Measurements from ENCODE around the gene SLC35E2B. TPM values are rescaled to one million over a fixed set of nuclear protein-coding genes. Genes with fewer than 3 reads are reported as not detected.
A peak's percentile ranks its signal among the peaks of the same experiment; 100 is the strongest.

The SLC35E2B gene
- total RNA-seq, 2 donors from 2014 or later, result 30.6 to 56.7 TPM

DNA sequence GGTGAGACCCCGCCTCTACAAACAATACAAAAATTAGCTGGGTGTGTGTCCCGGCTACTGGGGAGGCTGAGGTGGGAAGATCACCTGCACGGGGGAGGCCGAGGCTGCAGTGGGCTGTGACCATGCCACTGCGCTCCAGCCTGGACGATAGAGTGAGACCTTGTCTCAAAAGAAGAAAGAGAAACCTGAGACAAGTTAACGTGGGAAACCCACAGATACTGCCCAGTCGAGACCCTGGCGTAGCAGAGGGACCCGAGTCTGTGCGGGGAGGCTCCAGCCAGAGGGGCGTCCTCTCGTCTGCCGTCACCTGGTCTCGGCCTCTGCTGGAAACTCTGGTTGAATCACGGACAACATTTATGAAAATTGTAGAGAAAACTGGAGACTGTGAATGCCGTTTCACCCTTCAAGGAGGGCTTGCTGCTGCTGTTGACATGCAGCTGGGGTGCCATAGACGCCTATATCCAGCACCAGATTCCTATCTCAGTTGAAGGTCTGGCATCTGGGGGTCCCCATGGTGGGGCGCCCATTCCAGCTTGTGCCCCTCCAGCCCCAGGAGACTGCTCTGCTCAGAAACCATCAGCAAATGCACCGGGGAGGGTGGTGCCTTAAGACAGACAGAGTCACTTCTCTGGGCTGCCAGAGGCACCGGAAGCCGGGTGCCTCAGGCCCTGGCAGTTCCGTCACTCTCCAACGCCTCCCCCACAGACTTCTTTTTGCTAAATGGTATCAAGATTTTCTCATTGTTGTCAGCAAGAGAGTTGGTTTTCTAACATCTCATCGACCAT, 20.2 kb downstream of the SLC35E2B start:
- no peak overlapping the region for H3K4me3 ChIP-seq
- H3K9me3 ChIP-seq, result no peaks in the 10 kb centered on the region
- TF ChIP-seq, protein P1, sequence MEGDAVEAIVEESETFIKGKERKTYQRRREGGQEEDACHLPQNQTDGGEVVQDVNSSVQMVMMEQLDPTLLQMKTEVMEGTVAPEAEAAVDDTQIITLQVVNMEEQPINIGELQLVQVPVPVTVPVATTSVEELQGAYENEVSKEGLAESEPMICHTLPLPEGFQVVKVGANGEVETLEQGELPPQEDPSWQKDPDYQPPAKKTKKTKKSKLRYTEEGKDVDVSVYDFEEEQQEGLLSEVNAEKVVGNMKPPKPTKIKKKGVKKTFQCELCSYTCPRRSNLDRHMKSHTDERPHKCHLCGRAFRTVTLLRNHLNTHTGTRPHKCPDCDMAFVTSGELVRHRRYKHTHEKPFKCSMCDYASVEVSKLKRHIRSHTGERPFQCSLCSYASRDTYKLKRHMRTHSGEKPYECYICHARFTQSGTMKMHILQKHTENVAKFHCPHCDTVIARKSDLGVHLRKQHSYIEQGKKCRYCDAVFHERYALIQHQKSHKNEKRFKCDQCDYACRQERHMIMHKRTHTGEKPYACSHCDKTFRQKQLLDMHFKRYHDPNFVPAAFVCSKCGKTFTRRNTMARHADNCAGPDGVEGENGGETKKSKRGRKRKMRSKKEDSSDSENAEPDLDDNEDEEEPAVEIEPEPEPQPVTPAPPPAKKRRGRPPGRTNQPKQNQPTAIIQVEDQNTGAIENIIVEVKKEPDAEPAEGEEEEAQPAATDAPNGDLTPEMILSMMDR (IDR thresholded peaks at IDR 0.05), result no peak
- TF ChIP-seq POLR2A (IDR thresholded peaks at IDR 0.05), result no peak
- H3K36me3 ChIP-seq (replicated peaks in 1 of 2; ENCODE audit: insufficient read depth in 1 of 2, low read depth in 2 of 2), result peaks cover 0 to 4% of the 10 kb centered on the region in 2 donors
- no peak for DNase-seq
- no peaks in the 10 kb centered on the region for H3K4me1 ChIP-seq
- no peaks in the 10 kb centered on the region for H3K27me3 ChIP-seq
- intact Hi-C loops (cut with DNase I), result no loop called here
- no peak for ATAC-seq
- H3K27ac ChIP-seq, result no peak overlapping the region
- 90 to 92% methylated on average over 19 to 24 of the region's 25 CpGs for WGBS, 2 donors

GRCh38 chr1:1671365-1672119, 21.1 kb downstream of the SLC35E2B start:
- Histone ChIP-seq H3K27me3 (no peaks in the 10 kb centered on the region), H3K9me3 (no peaks in the 10 kb centered on the region), H3K4me3 (no peak overlapping the region), H3K4me1 (no peaks in the 10 kb centered on the region), H3K27ac (no peak overlapping the region), H3K36me3 (replicated peaks in 1 of 2; ENCODE audit: insufficient read depth in 1 of 2, low read depth in 2 of 2) (peaks cover 0 to 5% of the 10 kb centered on the region in 2 donors)
- DNase-seq (no peak), ATAC-seq (no peak)
- intact Hi-C loops (cut with DNase I), result no loop called here
- TF ChIP-seq POLR2A (IDR thresholded peaks at IDR 0.05), result no peak
- TF ChIP-seq, protein P1 (IDR thresholded peaks at IDR 0.05), result no peak
- WGBS, 2 donors, result 80 to 84% methylated on average over 21 to 27 of the region's 27 CpGs

DNA sequence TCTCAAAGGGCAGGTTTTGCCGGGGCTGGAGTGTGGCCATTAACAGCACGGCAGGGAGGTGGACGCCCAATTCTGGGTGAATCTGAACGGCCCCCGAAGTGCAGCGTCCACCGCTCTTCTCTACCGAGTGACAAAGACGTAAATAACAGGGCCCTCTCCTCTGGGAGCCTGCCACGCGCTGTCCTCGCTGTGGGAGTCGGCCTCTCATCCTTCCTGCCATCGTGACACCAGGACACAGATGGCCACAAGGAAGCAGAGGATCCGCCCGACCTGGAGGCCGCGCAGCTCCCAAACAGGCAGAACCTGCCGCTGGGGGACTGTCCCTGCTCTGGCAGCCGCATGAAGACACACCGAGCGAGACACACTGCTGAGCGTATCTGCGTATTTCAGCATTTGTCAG, 21.7 kb downstream of the SLC35E2B start:
- H3K36me3 ChIP-seq (replicated peaks in 1 of 2; ENCODE audit: insufficient read depth in 1 of 2, low read depth in 2 of 2), result peaks cover 0 to 10% of the 10 kb centered on the region in 2 donors
- intact Hi-C loops (cut with DNase I), result no loop called here

GRCh38 chr1:1669468-1670440, 22.8 kb downstream of the SLC35E2B start:
- WGBS, 2 donors, result 91% methylated on average over 29 to 43 of the region's 43 CpGs
- Histone ChIP-seq H3K9me3 (no peaks in the 10 kb centered on the region), H3K4me3 (no peak overlapping the region), H3K27ac (no peak overlapping the region), H3K4me1 (peaks cover 6% of the 10 kb centered on the region), H3K27me3 (no peaks in the 10 kb centered on the region), H3K36me3 (replicated peaks in 1 of 2; ENCODE audit: insufficient read depth in 1 of 2, low read depth in 2 of 2) (peaks cover 0 to 15% of the 10 kb centered on the region in 2 donors)
- ATAC-seq, result no peak
- peak in 1 of 4 donors; percentile 5 for DNase-seq
- intact Hi-C loops (cut with DNase I), result no loop called here
- TF ChIP-seq POLR2A (IDR thresholded peaks at IDR 0.05), result no peak
- TF ChIP-seq, protein P1 (IDR thresholded peaks at IDR 0.05), result no peak

More for the DNA sequence above, 21.7 kb downstream of the SLC35E2B start:
- 93 to 96% methylated on average over 11 to 24 of the region's 24 CpGs for WGBS, 2 donors
- DNase-seq (no peak), ATAC-seq (no peak)
- Histone ChIP-seq H3K27me3 (no peaks in the 10 kb centered on the region), H3K27ac (no peak overlapping the region), H3K4me1 (no peaks in the 10 kb centered on the region), H3K4me3 (no peak overlapping the region), H3K9me3 (no peaks in the 10 kb centered on the region)
- no peak for TF ChIP-seq POLR2A (IDR thresholded peaks at IDR 0.05)
- TF ChIP-seq, protein P1 (IDR thresholded peaks at IDR 0.05), result no peak

All from body of pancreas (tissue), 4 donors.